Colonic mucosa (tissue), 4 donors: Measurements from ENCODE around the gene KMT5C. TPM values are rescaled to one million over a fixed set of nuclear protein-coding genes. Genes with fewer than 3 reads are reported as not detected.

Experiments
- DNase-seq: peaks from one replicate; pipeline ENCODE4 v3.0.0-alpha.2; 2020
- H3K27ac ChIP-seq: fragments of 200-600 bp; one replicate; pipeline ENCODE4 v1.8.0; 2021
- H3K27me3 ChIP-seq: fragments of 200-600 bp; one replicate; pipeline ENCODE4 v1.8.0; 2021
- H3K36me3 ChIP-seq: fragments of 200-600 bp; one replicate; pipeline ENCODE4 v1.8.0; 2021
- H3K4me1 ChIP-seq: fragments of 200-600 bp; one replicate; pipeline ENCODE4 v1.8.0; 2021; ENCODE audit warnings: mild to moderate bottlenecking
- H3K4me3 ChIP-seq: fragments of 200-600 bp; one replicate; pipeline ENCODE4 v1.8.0; 2021
- H3K9ac ChIP-seq, 2 donors: one replicate each; pipeline ENCODE4 v1.7.0; 2013; ENCODE audit warnings: control low read depth in 2 of 2, low read depth in 2 of 2, low read length in 2 of 2
- H3K9me3 ChIP-seq: fragments of 200-600 bp; one replicate; pipeline ENCODE4 v1.8.0; 2021
- CTCF ChIP-seq: fragments of 200-600 bp; IDR thresholded peaks from one replicate; pipeline ENCODE4 v1.8.0; 2022; ENCODE audit warnings: antibody characterized with exemption, mild to moderate bottlenecking
- intact Hi-C: fragments of 100-400 bp; cut with DNase I; formaldehyde crosslinking; loops from one replicate; pipeline ENCODE4 v1.14.1; 2022
- total RNA-seq, 2 donors: library from RNA; stranded (reverse); fragmentation: NEBNext Ultra II Directional in 1 of 2; extraction: Animal tissue kit (Norgen Biotek cat#: 25700) in 1 of 2; gene quantifications; one replicate each; pipeline ENCODE4 v1.2.1, GENCODE V29; 2021
- donor health status: healthy.
- donor health status: DM: no; HTN: no; CAD: no.
- donor health status: DM: no; HTN: no; CAD: no.

The KMT5C gene
- total RNA-seq = 10 to 100 TPM; 14.9 to 24.9 TPM

GRCh38 chr19:55339105-55339888, at the start of gene KMT5C:
KMT5C (plus strand) TSS chr19:55339876; CDS start chr19:55341937, 2,061 bp downstream.
- no peaks in the 10 kb centered on the region for H3K4me1 ChIP-seq
- peak within 1 kb of the TSS; percentile 91 for H3K27ac ChIP-seq
- TF ChIP-seq CTCF = peak; percentile 11
- H3K36me3 ChIP-seq = peaks cover 5% of the 10 kb centered on the region
- no peaks in the 10 kb centered on the region for H3K27me3 ChIP-seq
- intact Hi-C loops = no loop called here
- peak within 1 kb of the TSS; percentile 89 to 98 for H3K9ac ChIP-seq
- no peaks in the 10 kb centered on the region for H3K9me3 ChIP-seq
- peak; percentile 100 for DNase-seq
- H3K4me3 ChIP-seq = peak within 1 kb of the TSS; percentile 47

- H3K27ac ChIP-seq = no peak overlapping the region
- H3K4me1 ChIP-seq = no peaks in the 10 kb centered on the region
- no peak for DNase-seq
- no peaks in the 10 kb centered on the region for H3K9me3 ChIP-seq
- H3K9ac ChIP-seq = no peak overlapping the region
- H3K4me3 ChIP-seq = no peak overlapping the region
- intact Hi-C loops = no loop called here
- no peaks in the 10 kb centered on the region for H3K36me3 ChIP-seq
- TF ChIP-seq CTCF = no peak
- H3K27me3 ChIP-seq = no peaks in the 10 kb centered on the region
Observed at GRCh38 chr19:55297267-55297666, 42.4 kb upstream of the KMT5C start.

- Histone ChIP-seq H3K27me3 (no peaks in the 10 kb centered on the region), H3K4me1 (no peaks in the 10 kb centered on the region), H3K4me3 (no peak overlapping the region), H3K9ac (no peak overlapping the region), H3K36me3 (no peaks in the 10 kb centered on the region), H3K27ac (no peak overlapping the region), H3K9me3 (no peaks in the 10 kb centered on the region)
- no peak for TF ChIP-seq CTCF
- intact Hi-C loops = no loop called here
- no peak for DNase-seq
Observed at GRCh38 chr19:55299991-55300390, 39.7 kb upstream of the KMT5C start.

DNA sequence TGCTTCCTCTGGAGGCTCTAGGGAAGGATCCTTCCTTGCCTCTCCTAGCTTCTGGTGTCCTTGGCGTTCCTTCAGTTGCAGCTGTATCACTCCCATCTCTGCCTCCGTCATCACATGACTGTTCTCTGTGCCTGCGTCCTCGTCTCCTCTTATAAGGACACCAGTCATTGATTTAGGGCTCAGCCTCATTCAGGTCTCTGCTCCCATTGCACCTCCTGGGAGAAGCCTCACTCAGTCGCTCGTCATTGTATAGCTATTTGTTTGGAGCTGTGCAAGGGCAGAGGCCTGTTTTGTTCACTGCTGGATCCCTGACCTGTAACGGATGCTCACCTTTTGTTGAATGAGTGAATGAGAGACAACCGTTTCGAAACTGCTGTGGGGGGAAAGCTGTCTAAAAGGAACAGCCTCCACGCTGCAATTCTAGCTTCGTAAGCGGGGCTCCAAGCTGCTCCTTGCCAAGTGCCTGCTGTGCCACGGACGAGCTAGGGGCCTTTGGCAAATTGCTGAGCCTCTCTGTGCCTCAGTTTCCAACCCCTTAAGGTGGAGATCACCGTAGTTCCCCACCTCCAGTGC, 38.7 kb upstream of the KMT5C start:
- Histone ChIP-seq H3K4me1 (no peaks in the 10 kb centered on the region), H3K27me3 (no peaks in the 10 kb centered on the region), H3K9ac (no peak overlapping the region), H3K36me3 (no peaks in the 10 kb centered on the region), H3K27ac (no peak overlapping the region), H3K4me3 (no peak overlapping the region), H3K9me3 (no peaks in the 10 kb centered on the region)
- no peak for TF ChIP-seq CTCF
- DNase-seq = no peak
- intact Hi-C loops = no loop called here

GRCh38 chr19:55301459-55302317, 38.0 kb upstream of the KMT5C start:
- no peak overlapping the region for H3K4me3 ChIP-seq
- DNase-seq = peak; percentile 93
- no peaks in the 10 kb centered on the region for H3K9me3 ChIP-seq
- peak overlapping the region in 1 of 2 donors; percentile 26 for H3K9ac ChIP-seq
- H3K27ac ChIP-seq = no peak overlapping the region
- H3K4me1 ChIP-seq = no peaks in the 10 kb centered on the region
- intact Hi-C loops = loop anchor here (2.0 kb wide), 1 partner anchor 81 kb away; no protein-coding TSS in a partner anchor
- no peaks in the 10 kb centered on the region for H3K36me3 ChIP-seq
- peak; percentile 97 for TF ChIP-seq CTCF
- H3K27me3 ChIP-seq = no peaks in the 10 kb centered on the region
